Osteocyte (in vitro differentiated cells): ENCODE results near the gene ANAPC13. TPM values are rescaled to one million over a fixed set of nuclear protein-coding genes. Genes with fewer than 3 reads are reported as not detected.

ENCODE experiments used
- DNase-seq: peaks from one replicate; pipeline ENCODE4 v3.0.0; 2021; ENCODE audit warnings: mixed read lengths; ENCODE audit not compliant: unreplicated experiment; ENCODE audit errors: extremely low spot score
- H3K27ac Mint-ChIP-seq: one replicate; pipeline ENCODE4 v1.8.0; 2021; ENCODE audit warnings: mild to moderate bottlenecking, mixed read lengths; ENCODE audit not compliant: unreplicated experiment
- H3K27me3 Mint-ChIP-seq: one replicate; pipeline ENCODE4 v1.8.0; 2021; ENCODE audit warnings: mixed read lengths; ENCODE audit not compliant: unreplicated experiment
- H3K36me3 Mint-ChIP-seq: one replicate; pipeline ENCODE4 v1.8.0; 2021; ENCODE audit warnings: mixed read lengths; ENCODE audit not compliant: unreplicated experiment
- H3K4me1 Mint-ChIP-seq: one replicate; pipeline ENCODE4 v1.8.0; 2021; ENCODE audit warnings: mixed read lengths; ENCODE audit not compliant: unreplicated experiment
- H3K4me3 Mint-ChIP-seq: one replicate; pipeline ENCODE4 v1.8.0; 2021; ENCODE audit warnings: mild to moderate bottlenecking, moderate library complexity, mixed read lengths; ENCODE audit not compliant: unreplicated experiment
- H3K9me3 Mint-ChIP-seq: one replicate; pipeline ENCODE4 v1.8.0; 2021; ENCODE audit warnings: mixed read lengths; ENCODE audit not compliant: unreplicated experiment
- CTCF ChIP-seq: fragments of 200-600 bp; sonication (generic); IDR thresholded peaks from 2 replicates; pipeline ENCODE4 v1.5.0; 2021; ENCODE audit warnings: antibody characterized with exemption, mild to moderate bottlenecking, moderate library complexity
- total RNA-seq: library from RNA; stranded (reverse); gene quantifications from 2 replicates; pipeline ENCODE4 v1.2.1, GENCODE V29; 2021

The ANAPC13 gene
- total RNA-seq, 1 donor from 2014 or later, result 89.4 TPM

GRCh38 chr3:134430174-134430573 lies 55.6 kb downstream of the ANAPC13 start:
- no peaks in the 10 kb centered on the region for H3K36me3 Mint-ChIP-seq
- H3K4me3 Mint-ChIP-seq, result no peak overlapping the region
- peaks cover 25% of the 10 kb centered on the region for H3K4me1 Mint-ChIP-seq
- no peak overlapping the region for H3K27ac Mint-ChIP-seq
- H3K9me3 Mint-ChIP-seq, result peaks cover 5% of the 10 kb centered on the region
- no peak for TF ChIP-seq CTCF
- H3K27me3 Mint-ChIP-seq, result no peaks in the 10 kb centered on the region
- no peak for DNase-seq

- no peak for DNase-seq
- no peak for TF ChIP-seq CTCF
- peaks cover 25% of the 10 kb centered on the region for H3K4me1 Mint-ChIP-seq
- no peak overlapping the region for H3K27ac Mint-ChIP-seq
- no peaks in the 10 kb centered on the region for H3K27me3 Mint-ChIP-seq
- no peak overlapping the region for H3K4me3 Mint-ChIP-seq
- H3K9me3 Mint-ChIP-seq, result no peaks in the 10 kb centered on the region
- no peaks in the 10 kb centered on the region for H3K36me3 Mint-ChIP-seq
Measured at GRCh38 chr3:134428401-134428800, 57.4 kb downstream of the ANAPC13 start.

Other genes with a start within 250 kb of the ANAPC13 start
- 68.1 and 70.7 TPM in 2 replicates for gene RYK, start 235.1 kb downstream of the ANAPC13 start, total RNA-seq
- 195 and 199 TPM in 2 replicates for gene AMOTL2, start 111.5 kb downstream of the ANAPC13 start, total RNA-seq
- 26.3 and 27.2 TPM in 2 replicates for gene CEP63, start 72 bp upstream of the ANAPC13 start, total RNA-seq
- not detected in 2 replicates for gene KY, start 165.0 kb upstream of the ANAPC13 start, total RNA-seq